CD4-positive, CD25-positive, alpha-beta regulatory T cell (primary cell): ENCODE results near the gene PCCA. TPM values are rescaled to one million over a fixed set of nuclear protein-coding genes. Genes with fewer than 3 reads are reported as not detected.
"Not testable (repeated sequence)": the region's sequence is repeated elsewhere in the genome, so short reads cannot be mapped to it uniquely, and the experiment has no call there.

ENCODE experiments used
- ATAC-seq, 2 donors: fragments of 150-1000 bp; cut with Tn5 transposase; one replicate each; pipeline ENCODE4 v1.10.0; 2021; ENCODE audit warnings: low read depth in 2 of 2, moderate number of reproducible peaks in 2 of 2, moderate library complexity in 1 of 2
- DNase-seq, 3 donors: peaks; one replicate each; pipeline versions ENCODE4 v3.0.0 to v3.0.0-alpha.2; 2012 to 2022; ENCODE audit warnings: mixed read lengths in 1 of 3
- H3K27ac ChIP-seq: one replicate; pipeline ENCODE4 v1.7.0; 2013; ENCODE audit warnings: mild to moderate bottlenecking, low read length; ENCODE audit not compliant: insufficient read depth, poor library complexity, severe bottlenecking
- H3K27me3 ChIP-seq: one replicate; pipeline ENCODE4 v1.7.0; 2013; ENCODE audit warnings: low read length; ENCODE audit not compliant: control insufficient read depth, insufficient read depth
- H3K36me3 ChIP-seq: one replicate; pipeline ENCODE4 v1.7.0; 2013; ENCODE audit warnings: mild to moderate bottlenecking, low read length, moderate library complexity; ENCODE audit not compliant: control insufficient read depth, insufficient read depth
- H3K4me1 ChIP-seq: 2 replicates; pipeline ENCODE4 v1.7.0; 2013; ENCODE audit warnings: mild to moderate bottlenecking, low read length; ENCODE audit not compliant: insufficient read depth, control insufficient read depth, poor library complexity, severe bottlenecking
- H3K4me3 ChIP-seq: one replicate; pipeline ENCODE4 v1.7.0; 2013; ENCODE audit warnings: low read depth, mild to moderate bottlenecking, low read length, moderate library complexity
- H3K9me3 ChIP-seq, 2 experiments: 1 replicate in 1 of 2; 2 replicates in 1 of 2; pipeline ENCODE4 v1.7.0; 2013; ENCODE audit warnings: low read length in 2 of 2, mild to moderate bottlenecking in 1 of 2, moderate library complexity in 1 of 2; ENCODE audit not compliant: control insufficient read depth in 2 of 2
- H3K27ac Mint-ChIP-seq, 3 donors: one replicate each; pipeline ENCODE4 v1.8.0; 2020 to 2022; ENCODE audit warnings: mild to moderate bottlenecking in 3 of 3, mixed read lengths in 3 of 3, moderate library complexity in 2 of 3
- H3K27me3 Mint-ChIP-seq: one replicate; pipeline ENCODE4 v1.8.0; 2022; ENCODE audit warnings: mild to moderate bottlenecking, mixed read lengths
- H3K36me3 Mint-ChIP-seq: one replicate; pipeline ENCODE4 v1.8.0; 2020; ENCODE audit warnings: mixed read lengths
- H3K4me1 Mint-ChIP-seq, 4 donors: one replicate each; pipeline ENCODE4 v1.8.0; 2020 to 2022; ENCODE audit warnings: mixed read lengths in 4 of 4, mild to moderate bottlenecking in 1 of 4
- H3K4me3 Mint-ChIP-seq, 4 donors: one replicate each; pipeline ENCODE4 v1.8.0; 2020 to 2022; ENCODE audit warnings: mild to moderate bottlenecking in 4 of 4, mixed read lengths in 4 of 4, moderate library complexity in 3 of 4
- H3K9me3 Mint-ChIP-seq, 7 donors: one replicate each; pipeline ENCODE4 v1.8.0; 2020 to 2022; ENCODE audit warnings: mixed read lengths in 7 of 7, mild to moderate bottlenecking in 3 of 7, moderate library complexity in 2 of 7
- polyA plus RNA-seq, 4 donors: library from polyadenylated mRNA; unstranded; fragments of 300-500 nt; fragmentation: Illumina TruSeq; gene quantifications; one replicate each; pipeline ENCODE4 v1.2.3, GENCODE V29; 2021
- total RNA-seq: library from RNA; stranded (reverse); gene quantifications from one replicate; pipeline ENCODE4 v1.2.3, GENCODE V29; 2022

Gene PCCA
- total and polyA plus RNA-seq, 5 donors from 2014 or later: 8.0 to 14.8 (median 10.4) TPM

GRCh38 chr13:100063906-100064305 lies 25.0 kb upstream of the PCCA start:
- Histone ChIP-seq H3K4me3 (no peak overlapping the region), H3K4me1 (no peaks in the 10 kb centered on the region), H3K27me3 (peaks cover 10% of the 10 kb centered on the region), H3K36me3 (no peaks in the 10 kb centered on the region), H3K9me3 (no peaks in the 10 kb centered on the region), H3K27ac (no peak overlapping the region)
- Mint-ChIP-seq H3K27me3 (peaks cover 31% of the 10 kb centered on the region), H3K4me3 (no peak overlapping the region), H3K27ac (no peak overlapping the region), H3K36me3 (no peaks in the 10 kb centered on the region), H3K4me1 (no peaks in the 10 kb centered on the region), H3K9me3 (peaks cover 0 to 7% (median 0%) of the 10 kb centered on the region in 7 donors)
- ATAC-seq: no peak
- DNase-seq: no peak

GRCh38 chr13:100068133-100068931 lies 20.6 kb upstream of the PCCA start:
- H3K4me1 Mint-ChIP-seq: no peaks in the 10 kb centered on the region
- Histone ChIP-seq H3K36me3 (no peaks in the 10 kb centered on the region), H3K4me1 (no peaks in the 10 kb centered on the region), H3K9me3 (no peaks in the 10 kb centered on the region), H3K27ac (no peak overlapping the region), H3K27me3 (peaks cover 5% of the 10 kb centered on the region), H3K4me3 (no peak overlapping the region)
- no peak overlapping the region for H3K27ac Mint-ChIP-seq
- no peak overlapping the region for H3K4me3 Mint-ChIP-seq
- no peaks in the 10 kb centered on the region for H3K9me3 Mint-ChIP-seq
- ATAC-seq (no peak), DNase-seq (no peak)
- H3K36me3 Mint-ChIP-seq: no peaks in the 10 kb centered on the region
- H3K27me3 Mint-ChIP-seq: peaks cover 31% of the 10 kb centered on the region

DNA sequence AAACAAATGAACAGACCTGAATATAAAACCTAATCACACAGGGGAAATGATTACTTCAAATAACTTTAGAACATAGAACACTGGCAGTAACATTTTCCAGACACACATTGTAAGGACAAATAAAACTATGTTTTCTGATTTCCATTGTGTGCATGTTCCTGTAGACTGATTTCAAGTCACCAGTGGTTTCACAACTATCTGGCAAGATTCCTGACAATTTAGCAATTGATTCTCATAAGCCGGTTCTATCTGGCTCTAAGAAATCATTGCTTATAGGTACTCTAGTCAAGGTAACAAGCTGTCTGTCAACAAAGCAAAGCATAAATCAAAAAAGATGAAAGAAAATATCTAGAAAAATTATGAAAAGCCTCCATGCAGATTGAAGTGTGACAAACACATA lies 19.6 kb upstream of the PCCA start:
- no peaks in the 10 kb centered on the region for H3K4me1 ChIP-seq
- Mint-ChIP-seq H3K36me3 (no peaks in the 10 kb centered on the region), H3K27me3 (peaks cover 29% of the 10 kb centered on the region), H3K9me3 (no peaks in the 10 kb centered on the region), H3K27ac (no peak overlapping the region), H3K4me1 (no peaks in the 10 kb centered on the region), H3K4me3 (no peak overlapping the region)
- H3K36me3 ChIP-seq: no peaks in the 10 kb centered on the region
- H3K27me3 ChIP-seq: peaks cover 1% of the 10 kb centered on the region
- no peaks in the 10 kb centered on the region for H3K9me3 ChIP-seq
- H3K27ac ChIP-seq: no peak overlapping the region
- no peak overlapping the region for H3K4me3 ChIP-seq
- DNase-seq (no peak), ATAC-seq (no peak)

DNA sequence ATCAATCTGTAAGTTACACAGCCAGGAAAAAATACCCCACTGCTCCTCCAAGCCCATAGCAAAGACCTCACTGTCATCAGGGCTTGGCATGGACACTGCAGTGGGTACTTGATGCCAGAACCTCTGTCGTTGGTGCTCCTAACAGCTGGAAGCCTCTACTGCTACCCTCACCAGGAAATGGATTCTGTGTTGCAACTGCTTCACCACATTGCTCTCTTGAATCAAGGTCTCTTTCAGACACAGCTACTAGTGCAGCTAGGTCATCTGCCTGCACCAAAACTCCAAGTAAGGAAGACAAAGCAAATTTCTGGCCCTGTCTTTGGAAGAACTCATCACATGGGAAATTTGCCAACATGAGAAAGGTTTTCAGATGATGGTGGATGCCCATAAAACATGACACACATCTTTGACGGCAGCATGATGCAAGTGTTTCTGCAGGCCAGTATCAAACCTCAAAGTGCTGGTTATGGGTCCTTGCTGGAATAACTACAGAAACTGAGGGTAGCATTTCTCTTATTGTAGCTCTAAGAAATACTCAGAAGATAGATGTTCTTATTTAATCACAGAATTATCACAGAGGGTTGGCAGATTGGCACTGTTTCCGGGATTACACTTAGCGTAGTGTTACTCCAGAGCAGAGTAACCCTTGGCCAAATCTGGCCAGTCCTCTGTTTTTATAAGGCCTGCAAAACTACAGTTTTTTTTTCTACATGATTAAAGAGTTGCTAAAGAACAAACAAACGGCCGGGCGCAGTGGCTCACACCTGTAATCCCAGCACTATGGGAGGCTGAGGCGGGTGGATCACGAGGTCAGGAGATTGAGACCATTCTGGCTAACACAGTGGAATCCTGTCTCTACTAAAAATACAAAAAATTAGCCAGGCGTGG lies 12.9 kb upstream of the PCCA start:
- ATAC-seq (no peak), DNase-seq (no peak)
- no peaks in the 10 kb centered on the region for H3K36me3 Mint-ChIP-seq
- Histone ChIP-seq H3K27me3 (no peaks in the 10 kb centered on the region), H3K36me3 (no peaks in the 10 kb centered on the region), H3K9me3 (no peaks in the 10 kb centered on the region), H3K27ac (no peak overlapping the region), H3K4me1 (no peaks in the 10 kb centered on the region), H3K4me3 (no peak overlapping the region)
- H3K4me3 Mint-ChIP-seq: no peak overlapping the region
- H3K4me1 Mint-ChIP-seq: no peaks in the 10 kb centered on the region
- H3K27ac Mint-ChIP-seq: no peak overlapping the region
- H3K9me3 Mint-ChIP-seq: no peaks in the 10 kb centered on the region
- H3K27me3 Mint-ChIP-seq: peaks cover 18% of the 10 kb centered on the region

DNA sequence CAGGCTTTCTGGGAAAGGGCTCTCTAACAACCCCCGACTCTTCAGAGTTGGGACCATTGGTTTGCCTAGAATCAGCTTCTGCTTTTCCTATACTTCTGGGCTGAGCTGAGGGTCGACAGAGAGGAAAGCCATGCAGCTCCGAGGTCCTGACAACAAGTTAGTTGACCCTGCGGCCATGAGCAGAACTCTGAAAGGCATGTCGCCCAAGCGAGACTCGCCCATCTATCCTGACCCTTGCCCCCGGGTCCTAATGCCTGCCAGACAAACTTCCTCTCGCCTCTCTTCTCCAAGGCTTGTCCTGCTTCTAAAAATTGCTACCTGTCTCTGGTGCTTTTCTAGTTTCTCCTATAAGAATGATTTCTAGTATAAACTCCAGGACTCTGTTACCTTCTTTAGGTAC lies 9.9 kb upstream of the PCCA start:
- H3K4me1 ChIP-seq, ATAC-seq, H3K4me1 Mint-ChIP-seq, H3K4me3 Mint-ChIP-seq, DNase-seq, H3K27me3 Mint-ChIP-seq, H3K27me3 ChIP-seq, H3K9me3 Mint-ChIP-seq, H3K36me3 Mint-ChIP-seq, H3K27ac ChIP-seq, H3K4me3 ChIP-seq, H3K36me3 ChIP-seq, H3K27ac Mint-ChIP-seq, H3K9me3 ChIP-seq: not testable (repeated sequence)

DNA sequence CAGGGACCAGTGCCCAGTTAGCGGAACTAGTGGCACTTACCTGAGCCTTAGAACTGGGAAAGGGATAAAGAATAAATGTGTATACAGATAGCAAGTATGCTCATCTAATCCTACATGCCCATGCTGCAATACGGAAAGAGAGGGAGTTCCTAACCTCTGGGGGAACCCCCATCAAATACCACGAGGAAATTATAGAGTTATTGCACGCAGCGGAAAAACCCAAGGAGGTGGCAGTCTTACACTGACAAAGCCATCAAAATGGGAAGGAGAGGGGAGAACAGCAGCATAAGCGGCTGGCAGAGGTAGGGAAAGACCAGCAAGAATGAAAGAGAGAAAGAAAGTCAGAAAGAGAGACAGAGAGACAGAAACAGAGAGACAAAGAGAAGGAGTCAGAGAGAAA lies 5.5 kb upstream of the PCCA start:
- not testable (repeated sequence) for DNase-seq, H3K27me3 ChIP-seq, ATAC-seq, H3K9me3 ChIP-seq, H3K4me1 Mint-ChIP-seq, H3K9me3 Mint-ChIP-seq, H3K27ac Mint-ChIP-seq, H3K4me3 Mint-ChIP-seq, H3K4me3 ChIP-seq, H3K4me1 ChIP-seq, H3K36me3 ChIP-seq, H3K27ac ChIP-seq, H3K27me3 Mint-ChIP-seq, H3K36me3 Mint-ChIP-seq

GRCh38 chr13:100088273-100088643 lies 635 bp upstream of the PCCA start:
- Mint-ChIP-seq H3K9me3 (no peaks in the 10 kb centered on the region), H3K36me3 (peaks cover 5% of the 10 kb centered on the region), H3K4me1 (peaks cover 4 to 40% (median 23%) of the 10 kb centered on the region in 4 donors), H3K4me3 (peak overlapping the region; percentile 96 to 100 (median 97)), H3K27me3 (no peaks in the 10 kb centered on the region), H3K27ac (peak overlapping the region in 2 of 3 donors; percentile 57 to 82)
- H3K36me3 ChIP-seq: no peaks in the 10 kb centered on the region
- ATAC-seq: no peak
- no peaks in the 10 kb centered on the region for H3K27me3 ChIP-seq
- peaks cover 21% of the 10 kb centered on the region for H3K4me1 ChIP-seq
- no peak overlapping the region for H3K27ac ChIP-seq
- H3K4me3 ChIP-seq: peak overlapping the region; percentile 96
- H3K9me3 ChIP-seq: no peaks in the 10 kb centered on the region
- DNase-seq: no peak
